ENCODE results near the gene APBA3.

The APBA3 gene

GRCh38 chr19:3746371-3747056, 15.0 kb downstream of the APBA3 start:
- DNase-seq (ENCODE audit: low spot score) = no peak

- DNase-seq (ENCODE audit: low spot score) = no peak
Measured at GRCh38 chr19:3745363-3746045, 16.0 kb downstream of the APBA3 start.

- DNase-seq (ENCODE audit: low spot score) = peak; percentile 68
Measured at GRCh38 chr19:3743486-3743885, 18.0 kb downstream of the APBA3 start.

GRCh38 chr19:3740431-3740830, 21.1 kb downstream of the APBA3 start:
- DNase-seq (ENCODE audit: low spot score) = no peak

GRCh38 chr19:3738477-3739220, 22.8 kb downstream of the APBA3 start:
- DNase-seq (ENCODE audit: low spot score) = no peak

- DNase-seq (ENCODE audit: low spot score) = no peak
Measured at GRCh38 chr19:3737487-3738205, 23.8 kb downstream of the APBA3 start.

GRCh38 chr19:3736106-3736724, 25.3 kb downstream of the APBA3 start:
- no peak for DNase-seq (ENCODE audit: low spot score)

- no peak for DNase-seq (ENCODE audit: low spot score)
Measured at GRCh38 chr19:3734310-3734600, 27.2 kb downstream of the APBA3 start.

GRCh38 chr19:3733549-3734309, 27.8 kb downstream of the APBA3 start:
- no peak for DNase-seq (ENCODE audit: low spot score)

GRCh38 chr19:3732108-3732507, 29.4 kb downstream of the APBA3 start:
- DNase-seq (ENCODE audit: low spot score) = no peak

- DNase-seq (ENCODE audit: low spot score) = no peak
Measured at GRCh38 chr19:3730457-3730958, 31.0 kb downstream of the APBA3 start.

GRCh38 chr19:3725640-3726310, 35.7 kb downstream of the APBA3 start:
- no peak for DNase-seq (ENCODE audit: low spot score)

- no peak for DNase-seq (ENCODE audit: low spot score)
Measured at GRCh38 chr19:3725121-3725520, 36.4 kb downstream of the APBA3 start.

GRCh38 chr19:3723883-3724282, 37.6 kb downstream of the APBA3 start:
- no peak for DNase-seq (ENCODE audit: low spot score)

GRCh38 chr19:3723110-3723488, 38.4 kb downstream of the APBA3 start:
- no peak for DNase-seq (ENCODE audit: low spot score)

GRCh38 chr19:3722443-3723109, 38.9 kb downstream of the APBA3 start:
- DNase-seq (ENCODE audit: low spot score) = no peak

- DNase-seq (ENCODE audit: low spot score) = no peak
Measured at GRCh38 chr19:3721887-3722442, 39.5 kb downstream of the APBA3 start.

- peak; percentile 79 for DNase-seq (ENCODE audit: low spot score)
Measured at GRCh38 chr19:3721131-3721886, 40.2 kb downstream of the APBA3 start.

- no peak for DNase-seq (ENCODE audit: low spot score)
Measured at GRCh38 chr19:3720349-3720917, 41.1 kb downstream of the APBA3 start.

Data from RKO (cell line).